ENCODE measurements around the gene CA6.
"Not testable (repeated sequence)": the region's sequence is repeated elsewhere in the genome, so short reads cannot be mapped to it uniquely, and the experiment has no call there.

The CA6 gene

DNA sequence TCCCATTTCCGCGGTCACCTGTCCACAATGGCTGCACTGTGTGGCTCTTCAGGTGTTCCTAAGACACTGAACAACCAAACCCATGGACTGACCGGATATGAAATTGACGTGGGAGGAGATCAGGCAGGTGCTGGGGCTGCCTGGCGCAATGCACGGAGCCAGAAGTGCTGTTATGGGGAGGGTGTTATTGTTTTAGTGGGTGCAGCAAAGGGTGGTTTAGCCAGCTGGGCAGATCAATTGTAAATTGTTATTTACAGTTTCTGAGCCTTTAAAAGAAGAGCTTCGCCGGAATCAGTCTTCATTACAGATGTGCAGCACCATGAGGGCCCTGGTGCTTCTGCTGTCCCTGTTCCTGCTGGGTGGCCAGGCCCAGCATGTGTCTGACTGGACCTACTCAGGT lies at the start of gene CA6:
Gene CA6, plus strand, starts transcription at position 301 of the 400 bp plus-strand sequence. Its CDS starts 19 bp downstream, at position 320.
- no peak for DNase-seq (ENCODE audit: extremely low read depth in 1 of 2, low read depth in 1 of 2)

DNA sequence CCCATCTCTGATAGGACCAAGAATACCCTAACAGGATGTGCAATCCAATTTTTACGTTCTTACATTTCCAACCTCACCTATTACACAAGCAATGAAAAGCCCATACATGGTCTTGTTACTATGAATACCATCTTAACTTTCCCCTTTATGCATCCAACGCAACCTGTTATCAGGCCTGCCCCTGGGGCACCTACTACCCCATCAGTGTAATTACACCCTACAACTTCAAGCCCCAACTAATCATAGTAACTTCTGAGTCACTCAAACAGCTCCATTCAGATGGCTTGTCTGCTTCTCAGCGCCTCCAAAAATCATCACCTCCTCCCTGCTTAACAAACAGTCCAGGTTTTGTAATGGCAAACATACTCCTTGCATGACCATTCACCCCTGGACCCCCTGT lies 48.9 kb upstream of the CA6 start:
- not testable (repeated sequence) for DNase-seq (ENCODE audit: extremely low read depth in 1 of 2, low read depth in 1 of 2)

DNA sequence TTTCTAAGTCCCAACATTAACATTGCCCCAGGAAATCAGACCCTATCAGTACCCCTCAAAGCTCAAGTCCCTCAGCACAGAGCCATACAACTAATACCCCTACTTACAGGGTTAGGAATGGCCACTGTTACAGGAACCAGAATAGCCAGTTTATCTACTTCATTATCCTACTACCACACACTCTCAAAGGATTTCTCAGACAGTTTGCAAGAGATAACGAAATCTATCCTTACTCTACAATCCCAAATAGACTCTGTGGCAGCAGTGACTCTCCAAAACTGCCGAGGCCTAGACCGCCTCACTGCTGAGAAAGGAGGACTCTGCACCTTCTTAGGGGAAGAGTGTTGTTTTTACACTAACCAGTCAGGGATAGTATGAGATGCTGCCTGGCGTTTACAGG lies 48.2 kb upstream of the CA6 start:
- DNase-seq (ENCODE audit: extremely low read depth in 1 of 2, low read depth in 1 of 2): not testable (repeated sequence)

DNA sequence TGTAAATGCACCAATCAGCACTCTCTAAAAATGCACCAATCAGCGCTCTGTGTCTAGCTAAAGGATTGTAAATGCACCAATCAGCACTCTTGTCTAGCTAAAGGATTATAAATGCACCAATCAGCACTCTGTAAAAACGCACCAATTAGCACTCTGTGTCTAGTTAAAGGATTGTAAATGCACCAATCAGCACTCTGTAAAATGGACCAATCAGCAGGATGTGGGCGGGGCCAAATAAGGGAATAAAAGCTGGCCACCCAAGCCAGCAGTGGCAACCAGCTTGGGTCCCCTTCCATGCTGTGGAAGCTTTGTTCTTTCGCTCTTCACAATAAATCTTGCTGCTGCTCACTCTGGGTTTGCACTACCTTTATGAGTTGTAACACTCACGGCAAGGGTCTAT lies 47.2 kb upstream of the CA6 start:
- not testable (repeated sequence) for DNase-seq (ENCODE audit: extremely low read depth in 1 of 2, low read depth in 1 of 2)

DNA sequence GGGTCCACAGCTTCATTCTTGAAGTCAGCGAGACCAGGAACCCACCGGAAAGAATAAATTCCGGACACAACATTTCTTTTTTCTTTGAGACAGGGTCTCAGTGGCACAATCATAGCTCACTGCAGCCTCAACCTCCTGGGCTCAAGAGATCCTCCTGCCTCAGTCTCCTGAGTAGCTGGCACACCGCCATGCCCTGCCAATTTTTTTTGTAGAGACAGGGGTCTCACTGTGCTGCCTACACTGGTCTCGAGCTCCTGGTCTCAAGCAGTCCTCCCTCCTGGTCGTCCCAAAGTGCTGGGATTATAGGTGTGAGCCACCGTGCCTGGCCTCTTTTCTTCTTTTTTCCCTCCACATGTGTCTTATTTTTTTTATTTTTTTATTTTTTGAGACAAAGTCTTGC lies 46.6 kb upstream of the CA6 start:
- DNase-seq (ENCODE audit: extremely low read depth in 1 of 2, low read depth in 1 of 2): no peak

DNA sequence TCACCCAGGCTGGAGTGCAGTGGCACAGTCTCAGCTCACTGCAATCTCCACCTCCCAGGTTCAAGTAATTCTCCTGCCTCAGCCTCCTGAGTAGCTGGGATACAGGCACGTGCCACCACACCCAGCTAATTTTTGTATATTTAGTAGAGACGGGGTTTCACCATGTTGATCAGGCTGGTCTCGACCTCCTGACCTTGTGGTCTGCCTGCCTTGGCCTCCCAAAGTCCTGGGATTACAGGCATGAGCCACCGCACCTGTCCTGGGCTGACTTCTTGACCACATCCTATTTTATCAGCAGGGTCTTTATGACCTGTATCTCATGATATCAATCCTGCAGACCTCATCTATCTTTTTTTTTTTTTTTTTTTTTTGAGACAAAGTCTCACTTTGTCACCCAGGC lies 45.0 kb upstream of the CA6 start:
- not testable (repeated sequence) for DNase-seq (ENCODE audit: extremely low read depth in 1 of 2, low read depth in 1 of 2)

DNA sequence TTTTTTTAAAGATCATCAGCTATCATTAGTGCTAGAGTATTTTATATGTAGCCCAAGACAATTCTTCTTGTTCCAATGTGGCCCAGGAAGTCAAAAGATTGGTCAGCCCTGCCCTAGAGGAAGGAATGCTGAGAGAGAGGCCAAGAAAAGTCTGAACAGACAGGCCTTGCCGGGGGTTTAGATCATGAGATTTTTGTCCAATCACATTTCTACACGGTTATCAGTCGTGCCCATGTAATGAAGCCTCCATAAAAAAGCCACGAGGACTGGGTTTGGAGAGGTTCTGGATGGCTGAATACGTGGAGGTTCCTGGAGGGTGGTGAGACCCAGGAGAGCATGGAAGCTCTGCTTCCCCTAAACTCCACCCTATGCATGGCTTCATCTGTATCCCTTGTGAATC lies 42.9 kb upstream of the CA6 start:
- no peak for DNase-seq (ENCODE audit: extremely low read depth in 1 of 2, low read depth in 1 of 2)

DNA sequence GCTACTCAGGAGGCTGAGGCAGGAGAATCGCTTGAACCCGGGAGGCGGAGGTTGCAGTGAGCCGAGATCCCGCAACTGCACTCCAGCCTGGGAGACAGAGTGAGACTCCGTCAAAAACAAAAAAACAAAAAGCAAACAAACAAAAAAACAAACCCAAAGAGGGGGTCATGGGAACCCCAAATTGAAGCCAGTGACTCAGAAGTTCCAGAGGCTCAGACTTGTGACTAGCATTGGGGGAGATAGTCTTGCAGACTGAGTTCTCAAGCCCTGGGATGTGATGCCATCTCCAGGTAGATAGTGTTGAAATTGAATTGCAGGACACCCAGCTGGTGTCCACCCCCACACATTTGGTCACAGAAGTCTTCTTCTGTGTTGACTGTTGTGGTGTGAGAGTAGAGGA lies 42.3 kb upstream of the CA6 start:
- no peak for DNase-seq (ENCODE audit: extremely low read depth in 1 of 2, low read depth in 1 of 2)

DNA sequence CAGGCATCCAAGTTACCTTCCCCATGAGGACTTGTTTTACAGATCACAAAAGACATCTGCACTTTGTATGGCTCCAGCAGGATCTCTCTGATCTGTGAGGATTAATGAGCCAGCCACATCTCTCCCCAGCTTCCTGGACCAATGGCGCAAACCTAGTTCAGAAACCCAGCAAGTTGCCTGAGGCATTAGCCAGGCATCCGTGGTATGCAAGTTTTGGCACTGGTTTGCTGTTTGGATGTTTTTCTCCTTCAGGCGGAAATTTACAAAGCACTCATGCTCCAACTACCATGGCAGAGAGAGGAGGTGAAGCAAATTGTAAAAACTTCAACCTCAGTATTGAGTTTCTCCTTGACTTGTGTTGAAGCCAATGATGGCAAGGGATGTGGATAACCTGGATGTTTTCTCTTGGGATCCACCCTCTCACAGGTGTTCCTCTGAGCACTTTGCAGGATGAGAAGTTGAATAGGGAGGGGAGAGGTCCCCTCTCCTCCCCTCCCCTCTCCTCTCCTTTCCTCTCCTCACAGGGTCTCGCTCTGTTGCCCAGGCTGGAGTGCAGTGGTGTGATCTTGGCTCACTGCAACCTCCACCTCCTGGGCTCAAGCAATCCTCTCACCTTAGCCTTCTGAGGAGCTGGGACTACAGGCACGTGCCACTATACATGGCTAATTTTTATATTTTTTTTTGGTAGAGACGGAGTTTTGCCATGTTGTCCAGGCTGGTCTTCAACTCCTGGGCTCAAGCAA lies 41.6 kb upstream of the CA6 start:
- DNase-seq (ENCODE audit: extremely low read depth in 1 of 2, low read depth in 1 of 2): no peak

DNA sequence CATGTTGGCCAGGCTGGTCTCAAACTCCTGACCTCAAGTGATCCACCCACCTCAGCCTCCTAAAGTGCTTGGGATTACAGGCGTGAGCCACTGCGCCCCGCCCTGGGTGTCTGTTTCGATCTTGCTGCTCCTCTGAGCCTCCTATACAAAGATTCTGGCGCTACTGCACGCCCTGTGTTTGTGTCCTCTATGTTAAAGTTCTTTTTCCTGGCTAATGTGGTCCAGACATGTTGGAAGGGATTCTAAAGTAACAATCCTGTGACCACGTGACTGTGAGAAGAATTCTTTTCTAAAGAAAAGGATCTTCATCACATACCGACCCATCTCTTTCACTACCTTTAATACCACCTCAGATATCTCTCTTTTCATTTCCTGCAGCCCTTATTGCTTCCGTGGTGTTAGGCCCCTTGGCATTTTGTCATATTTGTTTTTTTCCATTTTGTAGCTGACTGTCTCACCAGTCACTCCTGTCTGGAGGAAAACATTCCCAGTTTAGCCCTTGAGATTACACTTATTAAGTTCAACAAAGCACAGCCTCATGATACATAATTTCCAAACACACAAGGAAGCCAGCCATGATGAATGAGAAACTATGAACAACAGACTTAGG lies 40.0 kb upstream of the CA6 start:
- DNase-seq (ENCODE audit: extremely low read depth in 1 of 2, low read depth in 1 of 2): no peak

DNA sequence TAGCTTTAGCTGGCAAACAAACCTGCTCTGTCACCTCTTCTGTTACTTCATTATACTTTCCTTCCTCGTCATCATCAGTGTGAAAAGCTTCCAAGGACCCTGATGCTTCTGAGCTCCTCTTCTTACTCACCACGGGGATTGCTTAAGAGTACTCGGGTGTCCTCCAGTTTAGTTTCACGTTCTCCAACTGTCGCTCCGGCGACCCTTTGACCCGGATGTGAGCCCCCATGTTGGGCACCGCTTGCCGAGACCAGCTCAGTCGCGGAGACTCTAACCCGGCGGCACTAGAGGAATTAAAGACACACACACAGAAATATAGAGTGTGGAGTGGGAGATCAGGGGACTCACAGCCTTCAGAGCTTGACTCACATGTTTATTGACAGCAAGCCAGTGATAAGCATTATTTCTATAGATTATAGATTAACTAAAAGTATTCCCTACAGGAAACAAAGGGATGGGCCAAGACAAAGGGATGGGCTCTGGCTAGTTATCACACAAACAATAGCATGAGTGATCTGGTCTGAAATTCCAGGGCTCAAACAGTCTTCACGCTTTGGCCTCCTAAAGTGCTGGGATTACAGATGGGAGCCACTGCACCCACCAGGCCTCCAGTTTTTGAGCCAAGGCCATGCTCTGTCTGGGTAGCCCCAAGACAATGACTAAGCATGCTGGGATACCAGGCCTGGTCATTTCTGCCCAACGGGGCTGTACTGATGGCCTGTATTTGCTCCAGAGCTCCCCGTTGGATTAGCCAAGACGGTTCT lies 37.1 kb upstream of the CA6 start:
- no peak for DNase-seq (ENCODE audit: extremely low read depth in 1 of 2, low read depth in 1 of 2)

DNA sequence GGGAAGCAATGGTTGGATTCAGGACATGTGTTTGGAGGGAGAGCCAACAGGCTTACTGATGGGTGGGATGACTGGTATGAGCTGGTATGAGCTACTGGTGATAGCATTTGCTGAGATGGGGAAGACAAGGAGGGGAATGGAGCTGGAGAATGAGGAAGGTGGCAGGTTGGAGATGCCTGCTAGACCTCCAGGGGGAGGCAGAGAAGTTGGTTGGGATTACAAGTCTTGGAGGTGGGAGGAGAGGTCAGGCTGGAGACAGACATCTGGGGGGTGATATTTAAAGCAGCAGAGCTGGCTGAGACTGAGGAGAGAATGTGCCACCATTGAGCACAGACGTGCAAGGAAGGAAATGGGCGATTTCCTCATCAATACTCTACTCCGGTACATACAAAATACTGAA lies 35.3 kb upstream of the CA6 start:
- no peak for DNase-seq (ENCODE audit: extremely low read depth in 1 of 2, low read depth in 1 of 2)

DNA sequence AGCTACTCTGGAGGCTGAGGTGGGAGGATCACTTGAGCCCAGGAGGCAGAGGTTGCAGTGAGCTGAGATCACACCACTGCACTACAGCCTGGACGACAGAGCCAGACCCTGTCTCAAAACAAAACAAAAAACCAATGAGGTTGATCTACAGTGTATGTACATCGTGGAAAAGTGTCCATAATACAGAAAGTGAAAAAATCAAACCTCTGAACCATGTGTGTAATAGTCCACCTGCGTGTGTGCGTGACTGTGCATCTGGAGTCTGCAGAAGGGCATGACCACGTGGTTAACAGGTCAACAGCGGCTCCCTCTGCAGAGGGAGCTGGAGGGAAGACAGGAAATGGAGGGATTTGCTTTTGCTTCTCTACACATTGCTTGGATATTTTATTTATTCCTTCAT lies 34.8 kb upstream of the CA6 start:
- DNase-seq (ENCODE audit: extremely low read depth in 1 of 2, low read depth in 1 of 2): no peak

DNA sequence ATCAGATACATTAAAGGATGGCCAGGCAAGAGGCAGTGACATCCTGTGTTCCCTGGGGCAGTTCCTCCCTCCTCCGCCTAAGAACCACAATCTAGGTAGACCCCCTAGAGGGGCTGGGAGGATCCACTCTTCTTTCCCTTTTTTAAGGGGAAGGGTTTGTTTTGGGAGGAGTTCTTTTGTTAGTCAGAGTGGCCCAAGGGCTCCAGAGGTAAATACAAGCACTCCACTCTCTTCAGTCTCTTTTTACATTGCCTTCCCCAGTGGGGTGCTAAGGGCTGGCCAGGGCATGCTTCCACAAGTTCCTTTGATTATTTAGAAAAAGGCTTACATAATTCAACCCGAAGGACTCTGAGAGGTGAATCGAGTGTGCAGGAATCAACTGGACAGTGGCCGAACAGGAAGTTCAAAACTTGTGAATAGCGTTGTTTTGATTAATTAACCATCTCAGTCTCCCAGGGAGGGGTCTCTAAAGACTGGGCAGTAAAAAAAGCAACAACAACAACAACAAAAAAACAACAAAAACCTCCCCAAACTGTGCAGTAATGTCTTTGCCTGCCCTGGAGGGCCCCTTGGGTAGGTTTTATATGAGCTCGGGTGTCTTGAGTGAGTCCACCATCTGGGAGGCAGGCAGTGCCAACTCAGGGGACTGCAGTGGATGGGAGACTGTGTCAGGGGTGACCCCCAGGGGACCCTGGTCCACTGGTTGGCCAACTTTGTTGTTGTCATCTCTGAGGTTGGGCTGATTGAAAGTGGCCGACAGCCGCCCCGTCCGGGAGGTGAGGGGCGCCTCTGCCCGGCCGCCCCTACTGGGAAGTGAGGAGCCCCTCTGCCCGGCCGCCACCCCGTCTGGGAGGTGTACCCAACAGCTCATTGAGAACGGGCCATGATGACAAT lies 34.0 kb upstream of the CA6 start:
- no peak for DNase-seq (ENCODE audit: extremely low read depth in 1 of 2, low read depth in 1 of 2)

DNA sequence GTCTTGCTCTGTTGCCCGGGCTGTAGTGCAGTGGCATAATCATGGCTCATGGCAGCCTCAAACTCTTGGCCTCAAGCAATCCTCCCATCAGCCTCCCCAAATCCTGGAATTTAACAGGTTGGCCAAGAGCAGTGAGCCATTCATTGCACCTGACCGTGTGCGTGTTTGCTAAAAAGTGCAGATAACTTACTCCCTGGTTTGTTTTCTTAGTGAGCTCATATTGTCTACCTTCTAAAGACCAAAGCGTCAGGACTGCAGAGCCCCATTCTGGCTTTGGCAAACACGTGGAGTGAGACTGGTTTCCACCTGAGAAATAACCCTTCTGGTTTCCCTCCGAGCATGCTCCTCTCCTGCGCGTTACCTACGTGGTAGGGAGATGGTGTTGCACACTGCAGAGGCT lies 32.2 kb upstream of the CA6 start:
- no peak for DNase-seq (ENCODE audit: extremely low read depth in 1 of 2, low read depth in 1 of 2)

DNA sequence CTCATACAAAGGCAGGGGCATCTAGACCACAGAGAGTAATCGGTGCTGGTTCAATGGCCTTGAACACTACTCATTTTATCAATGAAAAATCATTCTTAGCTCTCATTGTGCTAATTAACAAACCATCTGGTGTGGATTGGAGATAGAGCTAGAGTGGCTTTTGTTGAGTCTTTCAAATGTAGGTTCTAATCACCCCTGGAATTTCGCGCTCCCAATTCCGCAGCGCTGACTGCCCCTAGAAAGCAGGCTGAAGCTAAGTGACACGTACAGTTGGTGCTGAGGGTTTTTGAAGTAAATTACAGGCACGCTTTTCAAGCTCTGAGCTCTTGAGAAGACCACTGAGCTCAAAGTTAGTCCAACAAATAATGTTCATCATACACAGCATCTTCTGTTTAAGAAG lies 31.2 kb upstream of the CA6 start:
- no peak for DNase-seq (ENCODE audit: extremely low read depth in 1 of 2, low read depth in 1 of 2)

DNA sequence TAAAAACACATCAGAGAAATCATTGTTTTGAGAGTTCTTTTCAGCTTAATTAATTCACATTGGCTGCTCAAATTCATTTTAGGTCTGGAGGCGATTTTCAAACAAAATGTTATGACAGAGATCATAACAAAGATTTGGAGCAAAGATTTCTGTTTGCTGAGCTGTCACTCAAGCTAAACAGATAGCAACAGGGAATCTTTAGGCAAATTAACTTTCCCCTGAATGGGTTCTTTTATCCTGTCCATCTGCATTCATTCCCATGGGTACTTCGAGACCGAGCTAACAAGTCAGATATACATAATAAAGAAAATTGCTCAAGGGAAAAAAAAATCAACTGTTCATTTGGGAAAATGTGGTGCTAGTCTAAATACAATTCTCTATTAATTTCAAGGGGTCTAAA lies 30.2 kb upstream of the CA6 start:
- DNase-seq (ENCODE audit: extremely low read depth in 1 of 2, low read depth in 1 of 2): no peak

DNA sequence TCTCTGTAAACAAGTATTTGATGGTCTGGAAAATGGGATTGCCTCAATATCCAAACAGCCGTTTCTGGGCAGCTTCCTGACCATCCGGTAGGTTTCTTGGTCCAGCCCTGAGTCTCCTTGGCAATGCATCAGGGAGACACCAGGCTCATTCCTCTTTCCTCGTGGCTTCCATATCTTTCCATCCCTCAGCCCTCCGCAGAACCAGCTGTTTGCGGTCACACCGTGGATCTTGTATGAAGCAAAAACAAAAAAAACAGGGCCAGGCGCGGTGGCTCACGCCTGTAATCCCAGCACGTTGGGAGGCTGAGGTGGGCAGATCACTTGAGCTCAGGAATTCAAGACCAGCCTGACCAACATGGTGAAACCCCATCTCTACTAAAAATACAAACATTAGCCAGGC lies 28.1 kb upstream of the CA6 start:
- not testable (repeated sequence) for DNase-seq (ENCODE audit: extremely low read depth in 1 of 2, low read depth in 1 of 2)

DNA sequence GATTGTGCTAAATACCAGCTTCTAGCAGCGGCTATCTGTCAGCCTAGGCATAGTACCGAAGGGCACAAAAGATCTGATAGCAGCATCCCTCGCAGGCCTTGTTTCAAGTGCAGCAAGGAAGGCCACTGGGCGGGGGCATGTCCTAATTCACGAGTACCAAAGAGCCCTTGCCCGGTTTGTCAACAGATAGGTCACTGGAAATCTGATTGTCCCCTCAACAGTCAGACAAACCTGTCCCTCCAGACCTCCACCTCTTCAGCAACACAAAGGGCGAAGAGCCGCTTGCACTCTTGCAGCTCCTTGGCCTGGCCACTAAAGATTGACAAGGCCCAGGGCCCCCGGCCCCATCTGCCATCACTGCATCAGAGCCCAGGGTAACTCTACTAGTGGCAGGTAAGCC lies 22.7 kb upstream of the CA6 start:
- DNase-seq (ENCODE audit: extremely low read depth in 1 of 2, low read depth in 1 of 2): no peak

DNA sequence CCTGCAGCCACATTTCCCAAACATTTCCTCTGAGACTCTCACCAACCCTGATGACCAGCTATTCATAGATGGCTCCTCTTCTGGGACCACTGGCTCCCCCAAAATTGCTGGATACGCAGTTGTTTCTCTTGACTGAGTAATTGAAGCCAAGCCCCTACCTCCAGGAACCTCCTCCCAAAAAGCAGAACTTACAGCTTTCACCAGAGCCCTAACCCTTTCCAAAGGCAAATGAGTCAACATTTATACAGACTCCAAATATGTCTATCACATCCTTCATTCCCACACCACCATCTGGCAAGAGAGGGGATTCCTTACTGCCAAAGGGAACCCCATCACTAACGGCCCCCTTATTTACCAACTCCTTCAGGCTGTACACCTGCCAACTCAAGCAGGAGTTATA lies 20.3 kb upstream of the CA6 start:
- no peak for DNase-seq (ENCODE audit: extremely low read depth in 1 of 2, low read depth in 1 of 2)

DNA sequence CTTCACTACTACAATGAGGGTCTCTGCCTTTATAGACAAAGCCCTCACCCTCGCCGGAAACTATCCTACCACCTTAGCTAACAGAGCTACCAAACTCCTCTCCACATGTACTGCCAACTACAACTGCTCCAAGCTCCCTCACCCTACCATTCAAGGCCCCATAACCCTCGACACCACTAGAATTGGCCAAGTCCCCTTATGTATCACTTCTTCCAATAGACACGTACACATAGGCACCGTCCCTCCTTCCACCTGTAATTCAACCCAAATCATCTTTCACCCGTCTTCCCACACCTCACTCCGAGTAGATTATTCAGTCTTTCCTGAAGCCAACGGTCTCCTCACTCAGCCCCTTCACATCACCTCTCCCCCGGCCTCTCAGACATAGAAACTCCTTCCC lies 19.7 kb upstream of the CA6 start:
- DNase-seq (ENCODE audit: extremely low read depth in 1 of 2, low read depth in 1 of 2): no peak

Measured in stimulated activated CD8-positive, alpha-beta memory T cell treated with anti-CD3 and anti-CD28 coated beads, Interleukin-7, amount 100 ng/mL, for 48 hours (primary cell).